B cell (primary cell): ENCODE measurements around the gene CCBE1. TPM values are rescaled to one million over a fixed set of nuclear protein-coding genes. Genes with fewer than 3 reads are reported as not detected.
A peak's percentile ranks its signal among the peaks of the same experiment; 100 is the strongest.

Experiments used
- ATAC-seq: fragments of 200-7000 bp; cut with Tn5 transposase; one replicate; pipeline ENCODE4 v1.10.0; 2021; ENCODE audit warnings: low read depth, mild to moderate bottlenecking, moderate number of reproducible peaks, moderate library complexity
- CTCF ChIA-PET: fragments of 350-600 bp; sonication (Branson Sonifier 250); formaldehyde crosslinking; loops from one replicate; lab custom pipeline; 2021; ENCODE audit warnings: antibody characterized with exemption, inconsistent platforms; lab: Charles Lee
- POLR2A ChIA-PET: fragments of 350-600 bp; sonication (Branson Sonifier 250); formaldehyde crosslinking; loops from one replicate; lab custom pipeline; 2021; ENCODE audit warnings: antibody characterized with exemption; lab: Charles Lee
- DNase-seq: peaks from one replicate; pipeline ENCODE4 v3.0.0; 2013
- H2AFZ ChIP-seq: 2 replicates; pipeline ENCODE4 v1.6.1; 2012; ENCODE audit warnings: mild to moderate bottlenecking, low read depth, low read length; ENCODE audit not compliant: insufficient read depth, poor library complexity, severe bottlenecking
- H3K27ac ChIP-seq, 2 donors: 1 replicate in 1 of 2; 2 replicates in 1 of 2; pipeline ENCODE4 v1.5.1; 2012 to 2013; ENCODE audit warnings: low read length in 2 of 2, mild to moderate bottlenecking in 2 of 2, moderate library complexity in 1 of 2
- H3K27me3 ChIP-seq, 4 experiments: fragments of 200-600 bp in 1 of 4; sonication (generic) in 1 of 4; replicated peaks in 1 of 4; 1 replicate in 2 of 4; 2 replicates in 2 of 4; pipeline versions ENCODE4 v1.6.1 to v1.7.0; 2013 to 2016; ENCODE audit warnings: low read length in 3 of 4, mild to moderate bottlenecking in 2 of 4, mixed read lengths in 1 of 4, moderate library complexity in 1 of 4; ENCODE audit not compliant: insufficient read depth in 4 of 4, control insufficient read depth in 3 of 4; ENCODE audit errors: control extremely low read depth in 1 of 4
- H3K36me3 ChIP-seq, 2 experiments: replicated peaks in 1 of 2; 1 replicate in 1 of 2; 2 replicates in 1 of 2; pipeline versions ENCODE4 v1.6.1 to v1.7.1; 2013; ENCODE audit warnings: low read length in 1 of 2; ENCODE audit not compliant: insufficient read depth in 2 of 2, control insufficient read depth in 1 of 2; ENCODE audit errors: control extremely low read depth in 1 of 2, extremely low read depth in 1 of 2
- H3K4me1 ChIP-seq, 2 donors: fragments of 200-600 bp in 1 of 2; sonication (generic) in 1 of 2; 1 replicate in 1 of 2; 2 replicates in 1 of 2; pipeline versions ENCODE4 v1.5.1 to v1.6.1; 2013 to 2017; ENCODE audit warnings: low read length in 2 of 2; ENCODE audit not compliant: control insufficient read depth in 2 of 2, insufficient read depth in 2 of 2
- H3K4me2 ChIP-seq: replicated peaks from 2 replicates; pipeline ENCODE3; 2012; ENCODE audit warnings: mild to moderate bottlenecking, low read depth, low read length; ENCODE audit not compliant: poor library complexity, severe bottlenecking
- H3K4me3 ChIP-seq, 5 experiments: fragments of 200-600 bp in 1 of 5; sonication (generic) in 1 of 5; 1 replicate in 3 of 5; 2 replicates in 2 of 5; pipeline versions ENCODE4 v1.5.1 to v1.7.0; 2011 to 2016; ENCODE audit warnings: low read length in 4 of 5, mild to moderate bottlenecking in 4 of 5, low read depth in 2 of 5, control low read depth in 1 of 5, moderate library complexity in 1 of 5; ENCODE audit not compliant: insufficient read depth in 1 of 5; ENCODE audit errors: control extremely low read depth in 1 of 5, extremely low read depth in 1 of 5
- H3K79me2 ChIP-seq: fragments of 200-600 bp; sonication (generic); one replicate; pipeline ENCODE4 v1.6.0; 2016; ENCODE audit warnings: low read length; ENCODE audit not compliant: control insufficient read depth, insufficient read depth
- H3K9ac ChIP-seq: fragments of 200-600 bp; sonication (generic); 2 replicates; pipeline ENCODE4 v1.6.1; 2017; ENCODE audit warnings: mild to moderate bottlenecking, low read length, moderate library complexity
- H3K9me3 ChIP-seq, 3 donors: one replicate each; pipeline versions ENCODE4 v1.6.1 to v1.7.1; 2013; ENCODE audit warnings: low read length in 2 of 3; ENCODE audit not compliant: control insufficient read depth in 2 of 3, insufficient read depth in 1 of 3; ENCODE audit errors: control extremely low read depth in 1 of 3
- H4K20me1 ChIP-seq: 2 replicates; pipeline ENCODE4 v1.6.0; 2012; ENCODE audit warnings: mild to moderate bottlenecking, low read length; ENCODE audit not compliant: insufficient read depth, control insufficient read depth, poor library complexity, severe bottlenecking
- H3K27ac Mint-ChIP-seq: one replicate; pipeline ENCODE4 v1.8.0; 2021; ENCODE audit warnings: mixed read lengths
- H3K27me3 Mint-ChIP-seq: one replicate; pipeline ENCODE4 v1.8.0; 2021; ENCODE audit warnings: mixed read lengths
- H3K4me1 Mint-ChIP-seq: one replicate; pipeline ENCODE4 v1.8.0; 2021; ENCODE audit warnings: mixed read lengths
- H3K4me3 Mint-ChIP-seq: one replicate; pipeline ENCODE4 v1.8.0; 2021; ENCODE audit warnings: mixed read lengths
- H3K9me3 Mint-ChIP-seq: one replicate; pipeline ENCODE4 v1.8.0; 2022; ENCODE audit warnings: mixed read lengths; ENCODE audit not compliant: insufficient read depth
- EZH2 ChIP-seq: IDR thresholded peaks from 2 replicates; pipeline ENCODE4 v1.6.1; 2012; ENCODE audit warnings: borderline replicate concordance, low read depth, mild to moderate bottlenecking, moderate library complexity, low read length; ENCODE audit not compliant: insufficient read depth, poor library complexity, severe bottlenecking
- WGBS: methylation state at CpG from one replicate; pipeline ENCODE4 v1.1.5; 2013; ENCODE audit warnings: missing lambda C conversion rate; ENCODE audit not compliant: insufficient coverage; 5-methylcytosine and 5-hydroxymethylcytosine counted together
- intact Hi-C: fragments of 100-400 bp; cut with micrococcal nuclease; formaldehyde crosslinking; loops from one replicate; pipeline ENCODE4 v1.10.0; 2022
- polyA minus RNA-seq: library from RNA; depleted of rRNA, polyadenylated mRNA; stranded (reverse); fragments of >200 nt; gene quantifications from 2 replicates; pipeline ENCODE4 v1.2.3, GENCODE V29; 2012
- polyA plus RNA-seq: library from polyadenylated mRNA; depleted of rRNA; stranded (reverse); fragments of >200 nt; gene quantifications from 2 replicates; pipeline ENCODE4 v1.2.3, GENCODE V29; 2012
- total RNA-seq, 2 donors: library from RNA; stranded (reverse); fragments of 120-200 nt in 1 of 2; gene quantifications; 1 replicate in 1 of 2; 2 replicates in 1 of 2; pipeline versions ENCODE4 v1.2.3 to v1.2.4, GENCODE V29; 2013 to 2022
- TF ChIP-seq, protein P1 (sequence below): fragments of 200-600 bp; IDR thresholded peaks from one replicate; pipeline ENCODE4 v1.8.0; 2022; ENCODE audit warnings: antibody characterized with exemption, mild to moderate bottlenecking

CCBE1 gene
- total RNA-seq (not detected in 2 replicates), polyA plus RNA-seq (not detected in 2 replicates), polyA minus RNA-seq (0.14 TPM in 1 of 2 replicates, not detected in the other)
- total RNA-seq (2013), result 0.07 TPM

DNA sequence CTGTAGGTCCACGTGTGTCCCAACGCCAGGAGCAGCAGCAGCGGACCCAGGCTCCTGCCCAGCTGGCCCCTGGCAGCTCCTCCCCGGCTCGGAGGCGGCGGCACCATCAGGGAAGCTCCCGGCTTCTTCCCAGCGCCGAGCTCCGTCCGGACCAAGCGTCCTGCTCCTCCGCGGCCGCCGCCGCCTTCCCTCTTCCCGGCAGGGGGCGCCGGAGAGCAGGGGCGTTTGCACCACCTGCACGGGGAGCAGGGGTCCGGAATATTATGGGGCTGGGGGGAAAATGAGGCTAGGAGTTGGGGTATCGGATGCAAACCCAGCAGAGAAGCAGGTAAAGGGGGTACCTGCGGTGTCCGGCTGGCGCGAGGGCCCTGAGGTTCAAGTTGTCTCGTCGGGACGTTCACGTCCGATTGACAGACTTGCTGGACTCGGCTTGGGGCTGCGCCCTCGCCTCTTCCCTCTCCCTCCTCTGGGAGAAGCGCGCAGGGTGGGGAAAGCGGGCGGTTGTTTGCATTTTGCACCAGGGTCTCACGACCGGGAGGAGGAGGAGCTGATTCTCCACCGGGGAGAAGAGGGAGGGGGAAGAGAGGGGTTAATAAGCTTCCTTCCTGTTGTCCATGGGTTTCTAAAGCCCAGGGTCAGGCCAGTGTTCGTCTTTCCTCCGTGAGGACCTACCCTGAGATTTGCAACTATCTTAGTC, at the start of gene CCBE1:
Gene CCBE1 (minus strand): TSS at position 188 of the 697 bp plus-strand sequence.
- no peaks in the 10 kb centered on the region for H3K79me2 ChIP-seq
- no peak within 1 kb of the TSS for H3K4me3 ChIP-seq
- H2AFZ ChIP-seq, result no peak within 1 kb of the TSS
- no peaks in the 10 kb centered on the region for H3K9me3 Mint-ChIP-seq
- peak within 1 kb of the TSS; percentile 35 for H3K4me2 ChIP-seq
- peaks cover 8 to 14% of the 10 kb centered on the region in 2 donors for H3K4me1 ChIP-seq
- H3K27me3 ChIP-seq, result peaks cover 0 to 40% (median 19%) of the 10 kb centered on the region in 4 experiments
- peaks cover 0 to 6% (median 0%) of the 10 kb centered on the region in 3 donors for H3K9me3 ChIP-seq
- WGBS, result 7% methylated on average over 27 of the region's 46 CpGs
- TF ChIP-seq, protein P1, sequence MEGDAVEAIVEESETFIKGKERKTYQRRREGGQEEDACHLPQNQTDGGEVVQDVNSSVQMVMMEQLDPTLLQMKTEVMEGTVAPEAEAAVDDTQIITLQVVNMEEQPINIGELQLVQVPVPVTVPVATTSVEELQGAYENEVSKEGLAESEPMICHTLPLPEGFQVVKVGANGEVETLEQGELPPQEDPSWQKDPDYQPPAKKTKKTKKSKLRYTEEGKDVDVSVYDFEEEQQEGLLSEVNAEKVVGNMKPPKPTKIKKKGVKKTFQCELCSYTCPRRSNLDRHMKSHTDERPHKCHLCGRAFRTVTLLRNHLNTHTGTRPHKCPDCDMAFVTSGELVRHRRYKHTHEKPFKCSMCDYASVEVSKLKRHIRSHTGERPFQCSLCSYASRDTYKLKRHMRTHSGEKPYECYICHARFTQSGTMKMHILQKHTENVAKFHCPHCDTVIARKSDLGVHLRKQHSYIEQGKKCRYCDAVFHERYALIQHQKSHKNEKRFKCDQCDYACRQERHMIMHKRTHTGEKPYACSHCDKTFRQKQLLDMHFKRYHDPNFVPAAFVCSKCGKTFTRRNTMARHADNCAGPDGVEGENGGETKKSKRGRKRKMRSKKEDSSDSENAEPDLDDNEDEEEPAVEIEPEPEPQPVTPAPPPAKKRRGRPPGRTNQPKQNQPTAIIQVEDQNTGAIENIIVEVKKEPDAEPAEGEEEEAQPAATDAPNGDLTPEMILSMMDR, result peak; percentile 43
- no peak for TF ChIP-seq EZH2
- no peak within 1 kb of the TSS for H3K27ac Mint-ChIP-seq
- peak; percentile 9 for DNase-seq
- peaks cover 12% of the 10 kb centered on the region for H3K4me1 Mint-ChIP-seq
- no peaks in the 10 kb centered on the region for H4K20me1 ChIP-seq
- peak within 1 kb of the TSS; percentile 43 for H3K4me3 Mint-ChIP-seq
- no peaks in the 10 kb centered on the region for H3K36me3 ChIP-seq
- ATAC-seq, result no peak
- ChIA-PET CTCF (no interaction called here), POLR2A (no interaction called here)
- no peak within 1 kb of the TSS for H3K9ac ChIP-seq
- peaks cover 54% of the 10 kb centered on the region for H3K27me3 Mint-ChIP-seq
- intact Hi-C loops, result no loop called here
- no peak within 1 kb of the TSS for H3K27ac ChIP-seq

DNA sequence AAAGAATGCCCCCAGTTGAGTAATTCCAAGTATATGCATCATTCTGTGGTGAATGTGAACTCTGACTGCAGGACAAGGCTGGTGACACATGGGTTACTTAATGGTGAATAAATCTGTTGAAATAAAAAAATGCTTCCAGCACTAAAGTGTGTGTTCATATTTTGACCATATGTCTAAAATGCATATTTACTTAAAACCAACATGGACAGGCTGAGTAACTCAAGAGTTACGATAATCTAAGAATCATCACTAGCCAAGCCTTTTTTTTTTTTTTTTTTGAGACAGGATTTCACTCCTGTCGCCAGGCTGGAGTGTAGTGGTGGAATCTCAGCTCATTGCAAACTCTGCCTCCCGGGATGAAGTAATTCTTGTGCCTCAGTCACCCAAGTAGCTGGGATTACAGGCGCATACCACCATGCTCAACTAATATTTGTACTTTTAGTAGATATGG, 47.1 kb upstream of the CCBE1 start:
- Mint-ChIP-seq H3K27me3 (peaks cover 15% of the 10 kb centered on the region), H3K9me3 (no peaks in the 10 kb centered on the region), H3K27ac (no peak overlapping the region), H3K4me1 (no peaks in the 10 kb centered on the region), H3K4me3 (no peak overlapping the region)
- Histone ChIP-seq H3K36me3 (no peaks in the 10 kb centered on the region), H2AFZ (no peak overlapping the region), H3K4me2 (no peak overlapping the region), H3K9ac (no peak overlapping the region), H3K9me3 (no peaks in the 10 kb centered on the region), H4K20me1 (no peaks in the 10 kb centered on the region), H3K4me1 (no peaks in the 10 kb centered on the region), H3K27ac (no peak overlapping the region), H3K4me3 (no peak overlapping the region), H3K27me3 (no peaks in the 10 kb centered on the region), H3K79me2 (no peaks in the 10 kb centered on the region)
- ATAC-seq (no peak), DNase-seq (no peak)
- intact Hi-C loops, result no loop called here
- POLR2A ChIA-PET, result interaction anchor here (0.5 kb wide), 1 partner anchor 195 kb away, joined by 6 read pairs; no protein-coding TSS in a partner anchor
- WGBS, result no CpG with 5 or more reads among the region's 4 CpGs
- TF ChIP-seq, protein P1, result no peak
- TF ChIP-seq EZH2, result no peak
- CTCF ChIA-PET, result no interaction called here
